PC-9 (cell line): Measurements from ENCODE around the gene RPS10. TPM values are rescaled to one million over a fixed set of nuclear protein-coding genes. Genes with fewer than 3 reads are reported as not detected.
A peak's percentile ranks its signal among the peaks of the same experiment; 100 is the strongest.

Source experiments
- BruUV-seq: library from RNA; stranded (reverse); fragments of 400-500 nt; replicated peaks from 2 replicates; lab custom pipeline; 2021; lab: Mats Ljungman, UMichigan
- CTCF ChIA-PET: fragments of 300-600 bp; sonication (Branson Sonifier 250); formaldehyde crosslinking; loops from one replicate; lab custom pipeline; 2022; ENCODE audit warnings: antibody characterized with exemption; lab: Charles Lee
- POLR2A ChIA-PET: fragments of 300-600 bp; sonication (Branson Sonifier 250); formaldehyde crosslinking; loops from one replicate; lab custom pipeline; 2022; ENCODE audit warnings: antibody characterized with exemption; ENCODE audit not compliant: unreplicated experiment; lab: Charles Lee
- DNase-seq, 2 experiments: peaks; one replicate each; pipeline versions ENCODE4 v3.0.0 to v3.0.0-alpha.2; 2015 to 2022; ENCODE audit warnings: mixed read lengths in 1 of 2
- H2AFZ ChIP-seq: fragments of 200-600 bp; sonication (generic); 2 replicates; pipeline ENCODE4 v1.8.1; 2017; ENCODE audit warnings: antibody characterized with exemption
- H3F3A ChIP-seq: fragments of 200-600 bp; sonication (generic); 2 replicates; pipeline ENCODE4 v1.8.1; 2017; ENCODE audit warnings: antibody characterized with exemption, mild to moderate bottlenecking, low read depth; ENCODE audit not compliant: insufficient read depth
- H3K27ac ChIP-seq: fragments of 200-600 bp; sonication (generic); 2 replicates; pipeline ENCODE4 v1.6.1; 2016; ENCODE audit warnings: mixed run types
- H3K27me3 ChIP-seq: fragments of 200-600 bp; sonication (generic); 2 replicates; pipeline ENCODE4 v1.6.1; 2016; ENCODE audit warnings: low read depth, mixed run types; ENCODE audit not compliant: insufficient read depth
- H3K36me3 ChIP-seq: fragments of 200-600 bp; sonication (generic); 2 replicates; pipeline ENCODE4 v1.6.1; 2016; ENCODE audit warnings: low read depth, mixed run types
- H3K4me1 ChIP-seq: fragments of 200-600 bp; sonication (generic); replicated peaks from 2 replicates; pipeline ENCODE4 v1.6.1; 2016; ENCODE audit warnings: mixed run types; ENCODE audit not compliant: insufficient read depth
- H3K4me2 ChIP-seq: fragments of 200-600 bp; sonication (generic); 2 replicates; pipeline ENCODE4 v1.6.1; 2017; ENCODE audit warnings: mixed run types
- H3K4me3 ChIP-seq: fragments of 200-600 bp; sonication (generic); 2 replicates; pipeline ENCODE4 v1.6.1; 2016; ENCODE audit warnings: mixed run types
- H3K79me2 ChIP-seq: fragments of 200-600 bp; sonication (generic); 2 replicates; pipeline ENCODE4 v1.6.1; 2017; ENCODE audit warnings: low read depth, mixed run types
- H3K9me2 ChIP-seq: fragments of 200-600 bp; sonication (generic); 2 replicates; pipeline ENCODE4 v1.8.1; 2017; ENCODE audit warnings: mild to moderate bottlenecking; ENCODE audit not compliant: insufficient read depth
- H3K9me3 ChIP-seq: fragments of 200-600 bp; sonication (generic); 2 replicates; pipeline ENCODE4 v1.8.1; 2016; ENCODE audit warnings: low read depth; ENCODE audit not compliant: insufficient read depth
- H4K20me1 ChIP-seq: fragments of 200-600 bp; sonication (generic); 2 replicates; pipeline ENCODE4 v1.8.1; 2017; ENCODE audit not compliant: insufficient read depth
- CTCF ChIP-seq: fragments of 200-600 bp; sonication (generic); conservative IDR thresholded peaks from 2 replicates; pipeline ENCODE4 v1.6.1; 2017; ENCODE audit warnings: mixed run types, antibody characterized with exemption, mild to moderate bottlenecking, moderate library complexity
- EZH2 ChIP-seq: fragments of 200-600 bp; sonication (generic); IDR thresholded peaks from 2 replicates; pipeline ENCODE4 v1.8.0; 2017; ENCODE audit warnings: antibody characterized with exemption, low read depth
- intact Hi-C: fragments of 100-400 bp; cut with micrococcal nuclease; formaldehyde crosslinking; loops from one replicate; pipeline ENCODE4 v1.10.0; 2022; ENCODE audit not compliant: unreplicated experiment
- total RNA-seq: library from RNA; stranded (reverse); gene quantifications from 2 replicates; pipeline ENCODE4 v1.2.3, GENCODE V29; 2021

RPS10 gene
- total RNA-seq, 1 experiment from 2014 or later, result 1,786 TPM

DNA sequence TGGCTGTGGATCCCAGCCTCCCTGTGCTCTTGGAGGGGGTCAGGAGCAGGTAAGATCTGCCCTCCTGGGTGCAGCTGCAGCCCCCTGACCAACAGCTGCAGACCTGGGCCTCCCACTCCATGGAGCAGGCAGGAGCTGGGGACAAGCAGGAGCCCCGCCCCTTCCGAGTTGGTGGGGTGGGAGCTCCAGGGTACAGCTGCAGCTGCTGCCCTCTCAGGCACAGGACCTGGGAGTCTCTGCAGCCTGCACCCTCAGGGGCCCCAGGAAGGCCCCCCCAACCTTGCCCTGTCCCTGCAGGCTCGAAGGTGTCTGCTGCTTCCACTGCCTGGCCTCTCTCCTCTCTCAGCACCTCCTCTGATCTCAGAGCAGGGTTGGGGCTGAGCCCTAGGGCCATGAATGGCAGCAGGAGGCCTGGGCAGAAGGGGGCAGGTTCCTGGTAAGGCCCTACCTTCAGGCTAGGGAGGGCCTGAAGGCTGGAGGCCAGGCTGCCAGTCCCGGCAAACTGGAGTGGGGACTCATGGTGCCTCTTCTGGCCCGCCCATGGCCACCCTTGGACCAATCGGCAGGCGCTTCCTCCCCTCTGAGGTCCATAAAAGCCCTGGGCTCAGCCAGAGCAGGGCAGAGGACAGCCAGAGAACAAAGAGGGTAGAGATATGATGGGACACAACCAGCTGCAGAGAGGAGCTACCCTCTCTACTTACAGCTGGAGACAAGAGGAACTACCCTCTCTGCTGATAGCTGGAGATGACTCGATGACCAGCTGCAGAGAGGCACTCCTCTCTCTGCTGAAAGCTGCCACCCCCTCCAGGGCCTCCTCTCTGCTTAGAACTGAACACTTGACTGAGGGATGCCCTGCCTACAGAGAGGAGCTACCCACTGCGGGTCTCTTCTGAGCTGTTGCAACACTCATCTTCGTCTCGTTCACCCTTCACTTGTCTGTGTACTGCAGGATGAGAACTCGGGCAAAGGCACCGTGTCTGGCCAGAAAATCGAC is 32.2 kb upstream of the RPS10 start:
- Histone ChIP-seq H3K9me2 (no peaks in the 10 kb centered on the region), H3K27me3 (no peaks in the 10 kb centered on the region), H3K4me2 (no peak overlapping the region), H4K20me1 (no peaks in the 10 kb centered on the region), H3F3A (peaks cover 30% of the 10 kb centered on the region), H3K27ac (no peak overlapping the region), H3K4me3 (no peak overlapping the region), H2AFZ (no peak overlapping the region), H3K4me1 (peaks cover 15% of the 10 kb centered on the region), H3K79me2 (no peaks in the 10 kb centered on the region), H3K9me3 (no peaks in the 10 kb centered on the region), H3K36me3 (no peaks in the 10 kb centered on the region)
- no TSS peak for BruUV-seq
- intact Hi-C loops, result no loop called here
- POLR2A ChIA-PET, result interaction anchor here (0.6 kb wide), 1 partner anchor 907 kb away, joined by 6 read pairs; no protein-coding TSS in a partner anchor
- peak; percentile 19 to 48 for DNase-seq
- TF ChIP-seq EZH2 (no peak), CTCF (no peak)
- CTCF ChIA-PET, result interaction anchor here (1.0 to 1.8 kb wide), 2 partner anchors 43 to 151 kb away, joined by 5 to 7 read pairs; no protein-coding TSS in a partner anchor

- Histone ChIP-seq H3F3A (peaks cover 24% of the 10 kb centered on the region; the same call in 1 of the 2 replicates), H3K27ac (no peak overlapping the region), H3K79me2 (no peaks in the 10 kb centered on the region), H3K4me1 (peaks cover 11% of the 10 kb centered on the region), H3K4me2 (no peak overlapping the region), H3K36me3 (no peaks in the 10 kb centered on the region), H3K9me3 (no peaks in the 10 kb centered on the region), H4K20me1 (no peaks in the 10 kb centered on the region), H3K27me3 (no peaks in the 10 kb centered on the region), H2AFZ (no peak overlapping the region), H3K4me3 (no peak overlapping the region), H3K9me2 (no peaks in the 10 kb centered on the region)
- no TSS peak for BruUV-seq
- ChIA-PET POLR2A (no interaction called here), CTCF (no interaction called here)
- intact Hi-C loops, result no loop called here
- DNase-seq, result no peak
- TF ChIP-seq CTCF (no peak), EZH2 (no peak)
Measured at GRCh38 chr6:34457382-34457741, 31.5 kb upstream of the RPS10 start.

GRCh38 chr6:34455831-34456230 is 30.0 kb upstream of the RPS10 start:
- no peak for TF ChIP-seq CTCF
- TF ChIP-seq EZH2, result no peak
- Histone ChIP-seq H3K27ac (no peak overlapping the region), H3K4me3 (no peak overlapping the region), H3K4me1 (no peaks in the 10 kb centered on the region), H3K9me3 (no peaks in the 10 kb centered on the region), H3K4me2 (no peak overlapping the region), H3F3A (peaks cover 11% of the 10 kb centered on the region; the same call in 1 of the 2 replicates), H3K27me3 (no peaks in the 10 kb centered on the region), H3K36me3 (no peaks in the 10 kb centered on the region), H3K9me2 (no peaks in the 10 kb centered on the region), H2AFZ (no peak overlapping the region), H4K20me1 (no peaks in the 10 kb centered on the region), H3K79me2 (no peaks in the 10 kb centered on the region)
- no TSS peak for BruUV-seq
- ChIA-PET CTCF (interaction anchor here (0.6 kb wide), 1 partner anchor 265 kb away, joined by 3 read pairs; no protein-coding TSS in a partner anchor), POLR2A (interaction anchor here (0.6 kb wide), 1 partner anchor 689 kb away, joined by 3 read pairs; no protein-coding TSS in a partner anchor)
- DNase-seq, result no peak
- intact Hi-C loops, result no loop called here
